ENCODE data around the gene SCFD2.
A peak's percentile ranks its signal among the peaks of the same experiment; 100 is the strongest.

The SCFD2 gene

GRCh38 chr4:52964561-52965101 is 401.2 kb downstream of the SCFD2 start:
- no peak for DNase-seq (ENCODE audit: low read depth)
- TF ChIP-seq, protein P1, sequence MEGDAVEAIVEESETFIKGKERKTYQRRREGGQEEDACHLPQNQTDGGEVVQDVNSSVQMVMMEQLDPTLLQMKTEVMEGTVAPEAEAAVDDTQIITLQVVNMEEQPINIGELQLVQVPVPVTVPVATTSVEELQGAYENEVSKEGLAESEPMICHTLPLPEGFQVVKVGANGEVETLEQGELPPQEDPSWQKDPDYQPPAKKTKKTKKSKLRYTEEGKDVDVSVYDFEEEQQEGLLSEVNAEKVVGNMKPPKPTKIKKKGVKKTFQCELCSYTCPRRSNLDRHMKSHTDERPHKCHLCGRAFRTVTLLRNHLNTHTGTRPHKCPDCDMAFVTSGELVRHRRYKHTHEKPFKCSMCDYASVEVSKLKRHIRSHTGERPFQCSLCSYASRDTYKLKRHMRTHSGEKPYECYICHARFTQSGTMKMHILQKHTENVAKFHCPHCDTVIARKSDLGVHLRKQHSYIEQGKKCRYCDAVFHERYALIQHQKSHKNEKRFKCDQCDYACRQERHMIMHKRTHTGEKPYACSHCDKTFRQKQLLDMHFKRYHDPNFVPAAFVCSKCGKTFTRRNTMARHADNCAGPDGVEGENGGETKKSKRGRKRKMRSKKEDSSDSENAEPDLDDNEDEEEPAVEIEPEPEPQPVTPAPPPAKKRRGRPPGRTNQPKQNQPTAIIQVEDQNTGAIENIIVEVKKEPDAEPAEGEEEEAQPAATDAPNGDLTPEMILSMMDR (conservative IDR thresholded peaks at IDR 0.05; ENCODE audit: low read depth, low read length) = no peak
- no peak overlapping the region for H3K4me3 ChIP-seq (ENCODE audit: low read length)

GRCh38 chr4:52964011-52964410 is 401.9 kb downstream of the SCFD2 start:
- TF ChIP-seq, protein P1 (conservative IDR thresholded peaks at IDR 0.05; ENCODE audit: low read depth, low read length) = no peak
- no peak for DNase-seq (ENCODE audit: low read depth)
- H3K4me3 ChIP-seq (ENCODE audit: low read length) = no peak overlapping the region

DNA sequence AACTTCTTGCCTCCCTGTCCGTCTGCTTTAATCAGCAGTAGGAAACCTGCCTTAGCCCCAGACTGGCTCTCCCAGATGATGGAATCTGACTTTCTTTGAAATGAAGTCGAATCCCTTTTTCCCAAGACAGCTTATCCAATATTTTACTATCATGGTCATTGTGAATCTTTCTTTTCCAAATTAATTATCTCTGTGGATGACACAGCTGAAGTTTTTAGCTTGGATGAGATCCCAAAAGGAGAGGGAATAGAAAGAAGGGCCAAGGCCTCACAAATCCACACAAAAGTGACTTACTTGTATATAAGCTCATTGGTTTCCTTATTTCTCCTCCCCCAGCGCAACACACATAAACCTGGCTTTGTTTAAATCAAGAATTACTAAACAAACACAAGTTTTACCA is 403.1 kb downstream of the SCFD2 start:
- TF ChIP-seq, protein P1 (conservative IDR thresholded peaks at IDR 0.05; ENCODE audit: low read depth, low read length) = no peak
- no peak overlapping the region for H3K4me3 ChIP-seq (ENCODE audit: low read length)
- DNase-seq (ENCODE audit: low read depth) = no peak

DNA sequence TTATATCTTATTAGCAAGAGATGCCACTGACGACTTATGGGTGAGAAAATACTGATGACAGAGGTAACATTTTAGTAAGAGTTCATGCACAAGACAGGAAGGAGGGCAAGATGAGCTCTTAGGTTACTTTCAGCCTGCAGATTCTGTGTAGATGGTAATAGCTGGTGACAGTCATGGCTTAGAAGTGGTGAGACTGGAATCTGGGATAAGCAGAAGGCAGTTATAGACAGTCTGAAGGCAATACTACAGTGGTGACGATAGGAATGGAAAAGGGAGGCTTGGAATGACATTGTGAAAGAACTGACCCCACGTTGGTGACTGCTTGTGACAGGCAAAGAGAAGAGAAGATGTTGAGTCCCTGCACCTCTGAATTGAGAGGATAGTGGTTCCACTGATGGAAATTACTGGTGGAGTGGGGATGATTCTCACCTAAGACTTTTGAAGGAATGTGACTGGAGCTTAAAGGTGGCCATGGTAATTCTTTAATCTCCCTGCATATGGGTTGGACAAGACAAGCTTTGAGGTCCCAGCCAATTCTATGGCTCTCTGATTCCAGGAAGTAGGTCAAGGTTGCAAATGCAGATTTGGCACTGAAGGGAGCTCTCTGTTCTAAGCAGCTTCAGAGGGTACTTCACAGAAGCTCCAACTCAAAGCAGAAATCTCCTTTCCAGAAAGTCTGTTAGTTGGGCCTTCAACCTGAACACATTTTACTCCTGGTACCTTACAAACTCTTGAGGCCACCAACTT is 404.0 kb downstream of the SCFD2 start:
- no peak for DNase-seq (ENCODE audit: low read depth)
- TF ChIP-seq, protein P1 (conservative IDR thresholded peaks at IDR 0.05; ENCODE audit: low read depth, low read length) = no peak
- no peak overlapping the region for H3K4me3 ChIP-seq (ENCODE audit: low read length)

GRCh38 chr4:52959541-52959940 is 406.3 kb downstream of the SCFD2 start:
- H3K4me3 ChIP-seq (ENCODE audit: low read length) = no peak overlapping the region
- no peak for DNase-seq (ENCODE audit: low read depth)

DNA sequence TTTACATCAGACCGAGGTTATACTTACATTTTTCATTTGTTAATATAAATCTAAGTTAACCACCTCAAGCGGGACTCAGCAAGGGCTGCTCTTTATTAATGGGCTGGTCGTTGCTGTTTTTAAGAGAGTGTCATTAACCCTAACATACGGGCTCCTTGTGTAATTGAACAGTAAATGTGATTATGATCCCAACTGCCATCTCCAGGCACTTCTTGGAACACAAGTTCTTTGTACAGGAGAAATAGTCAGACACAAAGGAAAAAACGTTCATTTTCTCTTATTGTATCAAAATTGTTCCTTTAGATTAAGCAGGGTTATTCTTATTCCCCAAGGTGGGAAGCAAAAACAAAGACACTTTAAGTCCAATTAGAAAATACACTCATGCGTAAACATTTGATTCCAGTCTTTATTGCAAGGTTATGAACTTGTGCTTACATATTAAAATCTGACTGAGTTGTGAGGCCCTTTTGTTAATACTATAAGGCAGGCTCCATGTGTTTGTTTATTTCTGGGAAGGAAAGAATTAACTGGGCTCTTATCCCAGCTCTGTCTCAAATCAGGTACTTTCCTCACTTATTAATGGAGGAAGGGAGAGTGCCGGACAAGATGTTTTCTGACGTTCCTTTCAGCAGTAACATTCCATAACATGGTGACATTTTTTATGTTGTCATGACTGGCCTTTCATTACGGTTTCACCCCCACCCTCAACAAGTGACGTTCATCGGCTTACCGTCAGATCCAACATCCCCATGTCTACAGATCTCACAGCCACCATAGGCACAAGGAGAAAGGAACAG is 407.8 kb downstream of the SCFD2 start:
- TF ChIP-seq, protein P1 (conservative IDR thresholded peaks at IDR 0.05; ENCODE audit: low read depth, low read length) = peak; percentile 22
- H3K4me3 ChIP-seq (ENCODE audit: low read length) = no peak overlapping the region
- peak; percentile 38 for DNase-seq (ENCODE audit: low read depth)

More at GRCh38 chr4:52959541-52959940, 406.3 kb downstream of the SCFD2 start:
- TF ChIP-seq, protein P1 (conservative IDR thresholded peaks at IDR 0.05; ENCODE audit: low read depth, low read length) = no peak

Measured in retinal pigment epithelial cell (primary cell).